Naive thymus-derived CD4-positive, alpha-beta T cell (primary cell): Measurements from ENCODE around the gene KCNH6. TPM values are rescaled to one million over a fixed set of nuclear protein-coding genes. Genes with fewer than 3 reads are reported as not detected.

Experiments
- ATAC-seq: fragments of 150-1000 bp; cut with Tn5 transposase; 2 replicates; pipeline ENCODE4 v1.10.0; 2021; ENCODE audit warnings: mild to moderate bottlenecking, moderate library complexity
- CTCF ChIA-PET: fragments of 350-600 bp; sonication (Branson Sonifier 250); formaldehyde crosslinking; loops from one replicate; lab custom pipeline; 2021; ENCODE audit warnings: antibody characterized with exemption; lab: Charles Lee
- POLR2A ChIA-PET: fragments of 350-600 bp; sonication (Branson Sonifier 250); formaldehyde crosslinking; loops from one replicate; lab custom pipeline; 2021; ENCODE audit warnings: antibody characterized with exemption, inconsistent platforms; lab: Charles Lee
- DNase-seq, 9 donors: peaks; one replicate each; pipeline versions ENCODE4 v3.0.0 to v3.0.0-alpha.2; 2020 to 2022; ENCODE audit warnings: mixed read lengths in 1 of 9
- H3K27ac ChIP-seq: one replicate; pipeline ENCODE4 v1.7.0; 2013; ENCODE audit warnings: mild to moderate bottlenecking, low read depth, low read length, moderate library complexity
- H3K27me3 ChIP-seq, 2 donors: one replicate each; pipeline ENCODE4 v1.7.0; 2013; ENCODE audit warnings: low read length in 2 of 2, mild to moderate bottlenecking in 2 of 2, moderate library complexity in 2 of 2; ENCODE audit not compliant: control insufficient read depth in 2 of 2, insufficient read depth in 2 of 2
- H3K36me3 ChIP-seq, 3 experiments: 1 replicate in 2 of 3; 2 replicates in 1 of 3; pipeline ENCODE4 v1.7.0; 2013; ENCODE audit warnings: low read length in 3 of 3, mild to moderate bottlenecking in 3 of 3, moderate library complexity in 1 of 3; ENCODE audit not compliant: insufficient read depth in 3 of 3, control insufficient read depth in 2 of 3
- H3K4me1 ChIP-seq, 2 donors: one replicate each; pipeline ENCODE4 v1.7.0; 2013; ENCODE audit warnings: low read length in 2 of 2, mild to moderate bottlenecking in 2 of 2, moderate library complexity in 1 of 2; ENCODE audit not compliant: control insufficient read depth in 2 of 2, insufficient read depth in 2 of 2
- H3K4me3 ChIP-seq: 2 replicates; pipeline ENCODE4 v1.7.0; 2013; ENCODE audit warnings: mild to moderate bottlenecking, low read length
- H3K9me3 ChIP-seq, 3 experiments: 1 replicate in 2 of 3; 2 replicates in 1 of 3; pipeline ENCODE4 v1.7.0; 2013; ENCODE audit warnings: low read length in 3 of 3; ENCODE audit not compliant: control insufficient read depth in 2 of 3
- H3K27ac Mint-ChIP-seq, 9 donors: one replicate each; pipeline ENCODE4 v1.8.0; 2020 to 2022; ENCODE audit warnings: mixed read lengths in 9 of 9, mild to moderate bottlenecking in 8 of 9, moderate library complexity in 5 of 9, inconsistent platforms in 2 of 9
- H3K27me3 Mint-ChIP-seq, 5 donors: one replicate each; pipeline ENCODE4 v1.8.0; 2021 to 2022; ENCODE audit warnings: mixed read lengths in 5 of 5, mild to moderate bottlenecking in 1 of 5
- H3K36me3 Mint-ChIP-seq, 5 donors: one replicate each; pipeline ENCODE4 v1.8.0; 2020 to 2022; ENCODE audit warnings: mixed read lengths in 5 of 5, mild to moderate bottlenecking in 3 of 5, inconsistent platforms in 1 of 5
- H3K4me1 Mint-ChIP-seq, 7 donors: one replicate each; pipeline ENCODE4 v1.8.0; 2020 to 2022; ENCODE audit warnings: mixed read lengths in 7 of 7, mild to moderate bottlenecking in 3 of 7, inconsistent platforms in 1 of 7
- H3K4me3 Mint-ChIP-seq, 10 donors: one replicate each; pipeline ENCODE4 v1.8.0; 2020 to 2022; ENCODE audit warnings: mild to moderate bottlenecking in 10 of 10, mixed read lengths in 10 of 10, moderate library complexity in 6 of 10, inconsistent platforms in 2 of 10
- H3K9me3 Mint-ChIP-seq, 11 donors: one replicate each; pipeline ENCODE4 v1.8.0; 2020 to 2022; ENCODE audit warnings: mixed read lengths in 11 of 11, mild to moderate bottlenecking in 4 of 11, inconsistent platforms in 1 of 11, moderate library complexity in 1 of 11
- intact Hi-C, 2 donors: fragments of 100-400 bp; cut with micrococcal nuclease; formaldehyde crosslinking; loops; one replicate each; pipeline ENCODE4 v1.15.1; 2023
- polyA plus RNA-seq, 2 donors: library from polyadenylated mRNA; unstranded; fragments of 300-500 nt; fragmentation: Illumina TruSeq; gene quantifications; one replicate each; pipeline ENCODE4 v1.2.3, GENCODE V29; 2021
- total RNA-seq, 6 experiments: library from RNA in 5 of 6; stranded (reverse) in 5 of 6; gene quantifications; 1 replicate in 5 of 6; 2 replicates in 1 of 6; pipeline ENCODE4 v1.2.3 and lab custom pipeline; 2021 to 2026

KCNH6 gene
- total and polyA plus RNA-seq, 7 experiments from 2014 or later: not detected

DNA sequence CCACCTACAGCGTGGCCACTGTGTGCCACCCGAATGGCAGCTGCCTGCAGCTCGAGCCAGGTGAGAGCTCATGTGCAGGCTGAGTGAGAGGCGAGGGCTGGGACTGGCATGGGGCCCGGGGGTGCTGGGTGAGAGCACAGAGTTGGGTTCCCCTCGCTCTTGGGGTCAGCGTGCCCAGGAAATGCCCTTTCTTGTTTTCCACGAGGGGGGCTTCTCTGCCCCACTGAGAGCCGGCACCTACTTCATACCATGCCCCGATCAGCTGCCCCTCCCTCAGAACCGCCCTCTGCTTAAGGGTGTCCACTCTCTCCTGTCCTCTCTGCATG lies 36.2 kb upstream of the KCNH6 start:
- no peak overlapping the region for H3K4me3 Mint-ChIP-seq
- intact Hi-C loops: no loop called here
- DNase-seq: no peak
- Histone ChIP-seq H3K36me3 (no peaks in the 10 kb centered on the region), H3K9me3 (no peaks in the 10 kb centered on the region), H3K4me1 (no peaks in the 10 kb centered on the region), H3K4me3 (no peak overlapping the region), H3K27me3 (no peaks in the 10 kb centered on the region), H3K27ac (no peak overlapping the region)
- ATAC-seq: no peak
- peaks cover 0 to 3% (median 0%) of the 10 kb centered on the region in 7 donors for H3K4me1 Mint-ChIP-seq
- H3K36me3 Mint-ChIP-seq: no peaks in the 10 kb centered on the region
- H3K27me3 Mint-ChIP-seq: no peaks in the 10 kb centered on the region
- no peak overlapping the region for H3K27ac Mint-ChIP-seq
- H3K9me3 Mint-ChIP-seq: peaks cover 0 to 2% (median 0%) of the 10 kb centered on the region in 11 donors
- POLR2A ChIA-PET: no interaction called here
- CTCF ChIA-PET: no interaction called here

DNA sequence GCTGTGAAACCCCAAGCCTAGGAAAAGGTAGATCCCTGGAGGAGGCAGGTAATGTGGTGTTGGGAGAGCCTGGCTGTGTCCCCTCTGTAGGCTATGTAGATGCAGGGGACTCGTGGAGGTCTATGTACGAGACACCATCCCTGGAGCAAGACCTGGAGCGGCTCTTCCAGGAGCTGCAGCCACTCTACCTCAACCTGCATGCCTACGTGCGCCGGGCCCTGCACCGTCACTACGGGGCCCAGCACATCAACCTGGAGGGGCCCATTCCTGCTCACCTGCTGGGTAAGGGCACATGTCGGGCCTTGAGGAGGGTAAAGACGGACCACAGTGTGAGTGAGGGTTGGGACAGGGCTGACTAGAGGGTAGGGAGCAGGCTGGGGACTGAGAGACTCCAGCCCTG lies 34.3 kb upstream of the KCNH6 start:
- ChIA-PET POLR2A (no interaction called here), CTCF (interaction anchor here (1.1 kb wide), 1 partner anchor 63 kb away, joined by 3 read pairs; no protein-coding TSS in a partner anchor)
- no peaks in the 10 kb centered on the region for H3K27me3 ChIP-seq
- Mint-ChIP-seq H3K36me3 (no peaks in the 10 kb centered on the region), H3K27me3 (no peaks in the 10 kb centered on the region), H3K4me3 (no peak overlapping the region), H3K9me3 (peaks cover 0 to 2% (median 0%) of the 10 kb centered on the region in 11 donors), H3K4me1 (peaks cover 0 to 3% (median 0%) of the 10 kb centered on the region in 7 donors), H3K27ac (no peak overlapping the region)
- intact Hi-C loops: no loop called here
- H3K4me3 ChIP-seq: no peak overlapping the region
- H3K9me3 ChIP-seq: no peaks in the 10 kb centered on the region
- DNase-seq: no peak
- ATAC-seq: no peak
- no peaks in the 10 kb centered on the region for H3K36me3 ChIP-seq
- H3K27ac ChIP-seq: no peak overlapping the region
- H3K4me1 ChIP-seq: no peaks in the 10 kb centered on the region

DNA sequence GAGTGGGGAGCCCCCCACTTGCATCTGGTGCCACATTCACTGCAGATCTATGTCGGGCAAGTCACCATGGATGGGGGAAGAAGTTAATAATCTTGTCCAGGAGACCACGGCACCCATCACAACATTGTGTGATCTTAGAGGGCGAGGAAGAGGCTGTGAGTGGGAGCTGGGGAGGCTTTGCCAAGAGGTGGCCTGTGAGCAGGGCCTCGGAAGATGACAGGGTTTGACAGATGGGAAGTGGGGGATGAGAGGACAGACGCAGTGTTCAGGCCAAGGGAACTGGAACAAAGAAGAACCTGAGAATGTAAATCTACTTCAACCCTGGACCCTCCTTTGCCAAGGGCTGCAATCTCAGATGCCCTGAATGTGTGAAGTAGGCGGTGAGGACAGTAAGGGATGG lies 33.9 kb upstream of the KCNH6 start:
- H3K27me3 Mint-ChIP-seq: no peaks in the 10 kb centered on the region
- H3K36me3 Mint-ChIP-seq: no peaks in the 10 kb centered on the region
- ChIA-PET POLR2A (no interaction called here), CTCF (no interaction called here)
- peaks cover 0 to 2% (median 0%) of the 10 kb centered on the region in 11 donors for H3K9me3 Mint-ChIP-seq
- Histone ChIP-seq H3K4me1 (no peaks in the 10 kb centered on the region), H3K27me3 (no peaks in the 10 kb centered on the region), H3K27ac (no peak overlapping the region), H3K36me3 (no peaks in the 10 kb centered on the region), H3K9me3 (no peaks in the 10 kb centered on the region), H3K4me3 (no peak overlapping the region)
- DNase-seq (no peak), ATAC-seq (no peak)
- intact Hi-C loops: no loop called here
- H3K4me1 Mint-ChIP-seq: peaks cover 0 to 3% (median 0%) of the 10 kb centered on the region in 7 donors
- peak overlapping the region in 1 of 9 donors; percentile 68 for H3K27ac Mint-ChIP-seq
- no peak overlapping the region for H3K4me3 Mint-ChIP-seq

DNA sequence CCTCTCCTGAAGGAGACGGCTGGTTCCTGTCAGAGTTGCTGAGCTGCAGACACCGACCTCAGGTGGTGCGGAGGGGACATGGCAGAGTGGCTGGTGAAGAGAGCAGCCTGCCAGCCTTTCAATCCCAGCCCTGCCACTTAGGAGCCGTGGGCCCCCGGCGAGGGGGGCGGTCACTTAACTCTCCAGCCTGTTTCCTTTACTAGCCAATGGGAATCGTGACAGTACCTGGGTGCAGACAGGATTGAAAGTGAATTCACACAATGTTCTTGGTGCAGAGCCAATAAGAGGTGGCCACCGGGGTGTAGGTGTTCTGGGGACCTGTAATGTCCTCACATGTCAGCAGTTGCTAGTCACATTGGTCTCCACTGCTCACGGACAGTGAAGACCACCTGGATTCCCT lies 32.8 kb upstream of the KCNH6 start:
- no peaks in the 10 kb centered on the region for H3K4me1 ChIP-seq
- H3K27ac ChIP-seq: no peak overlapping the region
- ATAC-seq: no peak
- POLR2A ChIA-PET: no interaction called here
- H3K4me1 Mint-ChIP-seq: peaks cover 0 to 3% (median 0%) of the 10 kb centered on the region in 7 donors
- H3K36me3 Mint-ChIP-seq: no peaks in the 10 kb centered on the region
- intact Hi-C loops: no loop called here
- H3K9me3 Mint-ChIP-seq: peaks cover 0 to 2% (median 0%) of the 10 kb centered on the region in 11 donors
- CTCF ChIA-PET: interaction anchor here (0.6 kb wide), 1 partner anchor 9 kb away, joined by 3 read pairs; no protein-coding TSS in a partner anchor
- no peak overlapping the region for H3K4me3 Mint-ChIP-seq
- no peaks in the 10 kb centered on the region for H3K9me3 ChIP-seq
- no peaks in the 10 kb centered on the region for H3K27me3 Mint-ChIP-seq
- H3K36me3 ChIP-seq: no peaks in the 10 kb centered on the region
- no peaks in the 10 kb centered on the region for H3K27me3 ChIP-seq
- DNase-seq: no peak
- H3K27ac Mint-ChIP-seq: no peak overlapping the region
- H3K4me3 ChIP-seq: no peak overlapping the region

DNA sequence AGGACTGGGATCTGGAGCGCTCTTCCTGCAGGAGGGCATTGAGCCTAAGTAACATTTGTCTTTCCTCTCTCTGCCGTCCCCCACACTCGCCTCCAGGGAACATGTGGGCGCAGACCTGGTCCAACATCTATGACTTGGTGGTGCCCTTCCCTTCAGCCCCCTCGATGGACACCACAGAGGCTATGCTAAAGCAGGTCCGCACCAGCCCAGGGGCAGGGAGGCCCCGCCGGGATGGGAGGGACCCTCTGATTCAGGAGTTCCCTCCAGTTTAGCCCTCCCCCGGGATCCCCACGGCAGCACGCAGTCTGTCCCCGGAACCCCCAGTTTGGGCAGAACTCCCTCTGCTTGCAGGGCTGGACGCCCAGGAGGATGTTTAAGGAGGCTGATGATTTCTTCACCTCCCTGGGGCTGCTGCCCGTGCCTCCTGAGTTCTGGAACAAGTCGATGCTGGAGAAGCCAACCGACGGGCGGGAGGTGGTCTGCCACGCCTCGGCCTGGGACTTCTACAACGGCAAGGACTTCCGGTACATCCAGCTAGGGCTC lies 32.2 kb upstream of the KCNH6 start:
- DNase-seq (no peak), ATAC-seq (no peak)
- Histone ChIP-seq H3K27me3 (no peaks in the 10 kb centered on the region), H3K9me3 (no peaks in the 10 kb centered on the region), H3K27ac (no peak overlapping the region), H3K36me3 (no peaks in the 10 kb centered on the region), H3K4me3 (no peak overlapping the region), H3K4me1 (no peaks in the 10 kb centered on the region)
- Mint-ChIP-seq H3K4me1 (peaks cover 0 to 2% (median 0%) of the 10 kb centered on the region in 7 donors), H3K9me3 (peaks cover 0 to 2% (median 0%) of the 10 kb centered on the region in 11 donors), H3K27me3 (no peaks in the 10 kb centered on the region), H3K36me3 (no peaks in the 10 kb centered on the region), H3K4me3 (no peak overlapping the region), H3K27ac (no peak overlapping the region)
- intact Hi-C loops: no loop called here
- ChIA-PET POLR2A (no interaction called here), CTCF (no interaction called here)

DNA sequence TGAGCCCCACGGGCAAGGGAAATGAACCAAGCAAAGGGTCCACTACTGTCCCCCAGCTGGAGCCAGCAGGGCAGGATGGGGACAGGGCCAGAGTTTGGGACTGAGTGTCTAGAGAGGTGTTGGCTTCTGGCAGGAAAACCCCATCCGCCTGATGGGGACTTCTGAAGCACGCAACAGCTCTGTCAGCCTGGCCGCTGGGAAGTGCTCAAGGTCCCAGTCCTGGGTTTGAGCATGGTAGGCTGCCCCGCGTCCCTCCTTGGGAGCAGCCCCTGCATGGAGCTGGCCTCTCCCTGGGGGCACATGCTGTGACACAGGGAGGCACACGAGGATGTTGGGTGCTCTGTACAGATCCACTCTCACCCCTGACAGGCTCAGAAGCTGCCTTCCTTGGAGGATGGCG lies 31.7 kb upstream of the KCNH6 start:
- peaks cover 0 to 2% (median 0%) of the 10 kb centered on the region in 11 donors for H3K9me3 Mint-ChIP-seq
- no peaks in the 10 kb centered on the region for H3K27me3 Mint-ChIP-seq
- H3K27me3 ChIP-seq: no peaks in the 10 kb centered on the region
- H3K27ac Mint-ChIP-seq: no peak overlapping the region
- no peaks in the 10 kb centered on the region for H3K9me3 ChIP-seq
- H3K36me3 ChIP-seq: no peaks in the 10 kb centered on the region
- intact Hi-C loops: no loop called here
- POLR2A ChIA-PET: no interaction called here
- H3K36me3 Mint-ChIP-seq: no peaks in the 10 kb centered on the region
- H3K4me3 ChIP-seq: no peak overlapping the region
- H3K4me3 Mint-ChIP-seq: no peak overlapping the region
- H3K27ac ChIP-seq: no peak overlapping the region
- ATAC-seq: no peak
- peaks cover 0 to 1% (median 0%) of the 10 kb centered on the region in 7 donors for H3K4me1 Mint-ChIP-seq
- H3K4me1 ChIP-seq: no peaks in the 10 kb centered on the region
- no peak for DNase-seq
- CTCF ChIA-PET: no interaction called here

DNA sequence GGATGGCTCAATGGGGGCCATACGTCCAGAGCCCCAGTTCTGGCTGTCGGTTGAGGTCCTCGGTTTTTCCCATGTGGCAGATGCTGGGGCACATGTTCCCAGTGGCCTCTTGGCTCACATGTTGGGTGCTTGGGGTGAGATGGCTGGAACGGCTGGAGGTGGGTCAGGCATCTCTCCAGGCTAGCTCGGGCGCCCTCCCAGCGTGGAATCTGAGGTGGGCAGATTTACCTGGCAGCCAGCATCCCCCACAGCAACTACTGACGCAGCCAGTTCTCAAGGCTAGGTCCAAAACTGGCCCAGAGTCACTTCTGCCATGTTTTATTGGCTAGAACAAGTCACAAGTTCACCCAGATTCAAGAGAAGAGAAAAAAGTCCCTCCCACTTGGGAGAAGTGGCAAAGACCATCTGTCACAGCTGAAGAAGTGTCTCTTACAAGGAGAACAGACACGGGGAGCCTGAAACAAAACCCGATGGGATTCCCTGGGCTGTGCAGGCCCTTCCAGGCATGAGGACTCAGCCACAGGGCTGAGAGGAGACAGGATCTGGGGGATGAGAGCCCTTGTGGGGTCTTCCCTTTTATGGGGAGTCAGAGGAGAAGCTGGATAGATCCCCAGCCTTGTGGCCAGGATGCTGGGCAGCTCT lies 31.1 kb upstream of the KCNH6 start:
- ATAC-seq (no peak), DNase-seq (no peak)
- no peak overlapping the region for H3K27ac Mint-ChIP-seq
- H3K27me3 ChIP-seq: no peaks in the 10 kb centered on the region
- H3K4me1 Mint-ChIP-seq: peaks cover 0 to 1% (median 0%) of the 10 kb centered on the region in 7 donors
- H3K27me3 Mint-ChIP-seq: no peaks in the 10 kb centered on the region
- H3K36me3 Mint-ChIP-seq: no peaks in the 10 kb centered on the region
- ChIA-PET POLR2A (no interaction called here), CTCF (no interaction called here)
- H3K36me3 ChIP-seq: no peaks in the 10 kb centered on the region
- H3K4me3 ChIP-seq: no peak overlapping the region
- no peaks in the 10 kb centered on the region for H3K9me3 ChIP-seq
- H3K4me1 ChIP-seq: no peaks in the 10 kb centered on the region
- no peak overlapping the region for H3K4me3 Mint-ChIP-seq
- intact Hi-C loops: no loop called here
- peaks cover 0 to 2% (median 0%) of the 10 kb centered on the region in 11 donors for H3K9me3 Mint-ChIP-seq
- H3K27ac ChIP-seq: no peak overlapping the region
